H9 (cell line): ENCODE data around the gene METTL8. TPM values are rescaled to one million over a fixed set of nuclear protein-coding genes. Genes with fewer than 3 reads are reported as not detected.

Experiments used
- DNase-seq: peaks from one replicate; pipeline ENCODE4 v3.0.0-alpha.2; 2017
- H2AFZ ChIP-seq: one replicate; pipeline ENCODE4 v1.6.1; 2013; ENCODE audit warnings: mild to moderate bottlenecking, low read length, control low read depth, moderate library complexity
- H2AK5ac ChIP-seq: 2 replicates; pipeline ENCODE4 v1.6.1; 2013; ENCODE audit warnings: low read length, control low read depth, mixed read lengths; ENCODE audit not compliant: insufficient read length
- H2BK120ac ChIP-seq: one replicate; pipeline ENCODE4 v1.6.1; 2013; ENCODE audit warnings: low read depth, mild to moderate bottlenecking, low read length, control low read depth, inconsistent platforms; ENCODE audit not compliant: poor library complexity, severe bottlenecking
- H2BK12ac ChIP-seq: 2 replicates; pipeline ENCODE4 v1.6.1; 2013; ENCODE audit warnings: low read length, control low read depth, mixed read lengths, low read depth; ENCODE audit not compliant: insufficient read length
- H2BK15ac ChIP-seq: 2 replicates; pipeline ENCODE4 v1.6.1; 2013; ENCODE audit warnings: low read depth, low read length, control low read depth
- H2BK20ac ChIP-seq: one replicate; pipeline ENCODE4 v1.6.1; 2013; ENCODE audit warnings: low read depth, mild to moderate bottlenecking, low read length, control low read depth, inconsistent platforms; ENCODE audit not compliant: poor library complexity, severe bottlenecking
- H2BK5ac ChIP-seq: 2 replicates; pipeline ENCODE4 v1.6.1; 2013; ENCODE audit warnings: low read length, control low read depth, mixed read lengths; ENCODE audit not compliant: insufficient read length
- H3K14ac ChIP-seq: 2 replicates; pipeline ENCODE4 v1.6.1; 2013; ENCODE audit warnings: low read length, control low read depth; ENCODE audit not compliant: insufficient read depth
- H3K18ac ChIP-seq: 2 replicates; pipeline ENCODE4 v1.6.1; 2013; ENCODE audit warnings: low read depth, mild to moderate bottlenecking, mixed read lengths, low read length, control low read depth; ENCODE audit not compliant: insufficient read length
- H3K23ac ChIP-seq: 2 replicates; pipeline ENCODE4 v1.6.1; 2013; ENCODE audit warnings: low read length, control low read depth, mixed read lengths, low read depth; ENCODE audit not compliant: insufficient read length
- H3K23me2 ChIP-seq: 2 replicates; pipeline ENCODE4 v1.6.1; 2013; ENCODE audit warnings: low read depth, mild to moderate bottlenecking, mixed read lengths, low read length, control low read depth; ENCODE audit not compliant: insufficient read length, poor library complexity, severe bottlenecking
- H3K27ac ChIP-seq: 2 replicates; pipeline ENCODE4 v1.5.1; 2013; ENCODE audit warnings: low read length, control low read depth, mixed read lengths, low read depth; ENCODE audit not compliant: insufficient read length
- H3K27me3 ChIP-seq: 2 replicates; pipeline ENCODE4 v1.6.1; 2013; ENCODE audit warnings: low read length, control low read depth, inconsistent platforms; ENCODE audit not compliant: insufficient read depth
- H3K4ac ChIP-seq: 2 replicates; pipeline ENCODE4 v1.6.1; 2013; ENCODE audit warnings: low read depth, mild to moderate bottlenecking, control low read depth, inconsistent platforms, low read length, moderate library complexity
- H3K4me1 ChIP-seq: 2 replicates; pipeline ENCODE4 v1.6.1; 2013; ENCODE audit warnings: low read length, control low read depth, inconsistent platforms; ENCODE audit not compliant: insufficient read depth
- H3K4me2 ChIP-seq: 2 replicates; pipeline ENCODE4 v1.6.1; 2013; ENCODE audit warnings: low read length, control low read depth, mixed read lengths; ENCODE audit not compliant: insufficient read length, insufficient read depth
- H3K56ac ChIP-seq: 2 replicates; pipeline ENCODE4 v1.6.1; 2013; ENCODE audit warnings: low read depth, mild to moderate bottlenecking, mixed read lengths, low read length, control low read depth; ENCODE audit not compliant: insufficient read length
- H3K79me1 ChIP-seq: 2 replicates; pipeline ENCODE4 v1.6.1; 2013; ENCODE audit warnings: low read depth, mild to moderate bottlenecking, moderate library complexity, low read length, control low read depth, inconsistent platforms; ENCODE audit not compliant: insufficient read depth, poor library complexity, severe bottlenecking
- H3K79me2 ChIP-seq: 2 replicates; pipeline ENCODE4 v1.6.1; 2013; ENCODE audit warnings: low read length, control low read depth, inconsistent platforms; ENCODE audit not compliant: insufficient read depth
- H3K9ac ChIP-seq: 2 replicates; pipeline ENCODE4 v1.6.1; 2013; ENCODE audit warnings: low read length, control low read depth, mixed read lengths; ENCODE audit not compliant: insufficient read length; ENCODE audit errors: extremely low read depth
- H3K9me3 ChIP-seq: one replicate; pipeline ENCODE4 v1.6.1; 2013; ENCODE audit warnings: low read depth, low read length, inconsistent platforms; ENCODE audit not compliant: control insufficient read depth
- H3T11ph ChIP-seq: one replicate; pipeline ENCODE4 v1.6.1; 2013; ENCODE audit warnings: mild to moderate bottlenecking, low read length, control low read depth, inconsistent platforms
- H4K20me1 ChIP-seq: one replicate; pipeline ENCODE4 v1.6.1; 2013; ENCODE audit not compliant: control insufficient read depth, insufficient read length, insufficient read depth
- H4K5ac ChIP-seq: 2 replicates; pipeline ENCODE4 v1.6.1; 2013; ENCODE audit warnings: low read depth, mild to moderate bottlenecking, mixed read lengths, low read length, control low read depth; ENCODE audit not compliant: insufficient read length
- H4K8ac ChIP-seq: replicated peaks from 2 replicates; pipeline ENCODE4 v1.6.1; 2013; ENCODE audit warnings: low read length, control low read depth, mixed read lengths, low read depth; ENCODE audit not compliant: insufficient read length
- H4K91ac ChIP-seq: 2 replicates; pipeline ENCODE4 v1.6.1; 2013; ENCODE audit warnings: low read depth, mild to moderate bottlenecking, moderate library complexity, mixed read lengths, low read length, control low read depth; ENCODE audit not compliant: insufficient read length
- H3K27ac Mint-ChIP-seq, 3 experiments: 2 replicates in 2 of 3; 3 replicates in 1 of 3; pipeline ENCODE4 v1.8.0; 2020 to 2021; ENCODE audit warnings: mixed read lengths in 3 of 3, mild to moderate bottlenecking in 1 of 3, moderate library complexity in 1 of 3
- H3K27me3 Mint-ChIP-seq: 2 replicates; pipeline ENCODE4 v1.8.0; 2021; ENCODE audit warnings: low read depth, mild to moderate bottlenecking, moderate library complexity, mixed read lengths
- H3K36me3 Mint-ChIP-seq, 3 experiments: 2 replicates in 2 of 3; 3 replicates in 1 of 3; pipeline ENCODE4 v1.8.0; 2020 to 2021; ENCODE audit warnings: low read depth in 3 of 3, mixed read lengths in 3 of 3; ENCODE audit not compliant: insufficient read depth in 1 of 3
- H3K4me1 Mint-ChIP-seq, 2 experiments: 2 replicates each; pipeline ENCODE4 v1.8.0; 2020; ENCODE audit warnings: mixed read lengths in 2 of 2
- H3K4me3 Mint-ChIP-seq, 2 experiments: 2 replicates in 1 of 2; 3 replicates in 1 of 2; pipeline ENCODE4 v1.8.0; 2020 to 2021; ENCODE audit warnings: mild to moderate bottlenecking in 2 of 2, mixed read lengths in 2 of 2, moderate library complexity in 1 of 2
- H3K9me3 Mint-ChIP-seq, 2 experiments: 2 replicates in 1 of 2; 3 replicates in 1 of 2; pipeline ENCODE4 v1.8.0; 2020; ENCODE audit warnings: mild to moderate bottlenecking in 2 of 2, mixed read lengths in 2 of 2, moderate library complexity in 1 of 2
- CTCF ChIP-seq: fragments of 200-600 bp; sonication (generic); conservative IDR thresholded peaks from 3 replicates; pipeline ENCODE4 v1.8.0; 2021; ENCODE audit warnings: antibody characterized with exemption, mild to moderate bottlenecking
- total RNA-seq: library from RNA; stranded (reverse); gene quantifications from 2 replicates; pipeline ENCODE4 v1.2.1, GENCODE V29; 2021

METTL8 gene
- total RNA-seq, 1 experiment from 2014 or later, result 40.9 TPM

GRCh38 chr2:171287036-171287571 is 146.7 kb downstream of the METTL8 start:
- H4K20me1 ChIP-seq, result no peaks in the 10 kb centered on the region
- no peak for TF ChIP-seq CTCF
- H4K8ac ChIP-seq, result no peak overlapping the region
- H3K27me3 Mint-ChIP-seq, result no peaks in the 10 kb centered on the region
- H3K23me2 ChIP-seq, result no peaks in the 10 kb centered on the region
- no peak overlapping the region for H3K4ac ChIP-seq
- H2BK20ac ChIP-seq, result no peak overlapping the region
- H3K23ac ChIP-seq, result no peak overlapping the region
- no peak overlapping the region for H3K9ac ChIP-seq
- H3K79me2 ChIP-seq, result no peaks in the 10 kb centered on the region
- no peak overlapping the region for H2BK5ac ChIP-seq
- H3K27ac Mint-ChIP-seq, result peak overlapping the region in 1 of 3 experiments; percentile 76; a peak in 1 of 7 replicates
- no peak overlapping the region for H2BK120ac ChIP-seq
- H2BK15ac ChIP-seq, result no peak overlapping the region
- H3K79me1 ChIP-seq, result no peaks in the 10 kb centered on the region
- H4K5ac ChIP-seq, result no peak overlapping the region
- H3K4me2 ChIP-seq, result no peak overlapping the region
- H4K91ac ChIP-seq, result no peak overlapping the region
- no peak overlapping the region for H2AK5ac ChIP-seq
- no peak overlapping the region for H3K27ac ChIP-seq
- peak overlapping the region; percentile 17 for H2AFZ ChIP-seq
- H2BK12ac ChIP-seq, result no peak overlapping the region
- no peaks in the 10 kb centered on the region for H3K27me3 ChIP-seq
- peaks cover 0 to 3% (median 0%) of the 10 kb centered on the region in 3 experiments; a peak in 1 of 7 replicates for H3K36me3 Mint-ChIP-seq
- no peak overlapping the region for H3K18ac ChIP-seq
- no peak for DNase-seq
- no peak overlapping the region for H3K4me3 Mint-ChIP-seq
- H3K4me1 ChIP-seq, result peaks cover 3% of the 10 kb centered on the region; the same call in 1 of the 2 replicates
- H3T11ph ChIP-seq, result no peak overlapping the region
- no peaks in the 10 kb centered on the region for H3K9me3 ChIP-seq
- no peaks in the 10 kb centered on the region; a peak in 1 of 5 replicates for H3K9me3 Mint-ChIP-seq
- peaks cover 19 to 24% of the 10 kb centered on the region in 2 experiments for H3K4me1 Mint-ChIP-seq
- no peak overlapping the region for H3K56ac ChIP-seq
- H3K14ac ChIP-seq, result no peak overlapping the region
